GM21717 (cell line): ENCODE results near the gene AP1B1.
"Not testable (repeated sequence)": the region's sequence is repeated elsewhere in the genome, so short reads cannot be mapped to it uniquely, and the experiment has no call there.

Experiments
- ATAC-seq: cut with Tn5 transposase; IDR thresholded peaks from one replicate; pipeline ENCODE4 v1.9.1; 2021; ENCODE audit warnings: mild to moderate bottlenecking, moderate library complexity; ENCODE audit not compliant: unreplicated experiment

The AP1B1 gene

GRCh38 chr22:29388759-29389090, 355 bp upstream of the AP1B1 start:
- no peak for ATAC-seq

GRCh38 chr22:29386708-29387107, 1.7 kb downstream of the AP1B1 start:
- no peak for ATAC-seq

- no peak for ATAC-seq
Observed at GRCh38 chr22:29385748-29386147, 2.6 kb downstream of the AP1B1 start.

GRCh38 chr22:29385151-29385704, 3.1 kb downstream of the AP1B1 start:
- ATAC-seq: no peak

GRCh38 chr22:29383740-29384139, 4.6 kb downstream of the AP1B1 start:
- ATAC-seq: no peak

GRCh38 chr22:29382580-29383302, 5.6 kb downstream of the AP1B1 start:
- no peak for ATAC-seq

- no peak for ATAC-seq
Observed at GRCh38 chr22:29380856-29381255, 7.5 kb downstream of the AP1B1 start.

GRCh38 chr22:29380032-29380781, 8.2 kb downstream of the AP1B1 start:
- no peak for ATAC-seq

- ATAC-seq: no peak
Observed at GRCh38 chr22:29379258-29379657, 9.1 kb downstream of the AP1B1 start.

GRCh38 chr22:29377979-29378378, 10.4 kb downstream of the AP1B1 start:
- ATAC-seq: no peak

- not testable (repeated sequence) for ATAC-seq
Observed at GRCh38 chr22:29376705-29377104, 11.7 kb downstream of the AP1B1 start.

- ATAC-seq: no peak
Observed at GRCh38 chr22:29375398-29376076, 12.8 kb downstream of the AP1B1 start.

- ATAC-seq: not testable (repeated sequence)
Observed at GRCh38 chr22:29374806-29375205, 13.6 kb downstream of the AP1B1 start.

- ATAC-seq: no peak
Observed at GRCh38 chr22:29374401-29374800, 14.0 kb downstream of the AP1B1 start.

GRCh38 chr22:29370537-29370936, 17.8 kb downstream of the AP1B1 start:
- no peak for ATAC-seq

- no peak for ATAC-seq
Observed at GRCh38 chr22:29369460-29369859, 18.9 kb downstream of the AP1B1 start.

GRCh38 chr22:29359469-29359868, 28.9 kb downstream of the AP1B1 start:
- ATAC-seq: no peak

- ATAC-seq: not testable (repeated sequence)
Observed at GRCh38 chr22:29357193-29357890, 31.0 kb downstream of the AP1B1 start.

GRCh38 chr22:29353860-29354259, 34.5 kb downstream of the AP1B1 start:
- no peak for ATAC-seq

GRCh38 chr22:29353286-29353685, 35.1 kb downstream of the AP1B1 start:
- ATAC-seq: no peak

- no peak for ATAC-seq
Observed at GRCh38 chr22:29352778-29353177, 35.6 kb downstream of the AP1B1 start.
